Gastroesophageal sphincter (tissue), 4 donors: Measurements from ENCODE around the gene COLEC11. TPM values are rescaled to one million over a fixed set of nuclear protein-coding genes. Genes with fewer than 3 reads are reported as not detected.
"Not testable (repeated sequence)": the region's sequence is repeated elsewhere in the genome, so short reads cannot be mapped to it uniquely, and the experiment has no call there.

ENCODE experiments used
- ATAC-seq: fragments of 150-250 bp; one replicate; pipeline ENCODE4 v1.9.1; 2016; ENCODE audit warnings: mild to moderate bottlenecking, moderate library complexity
- H3K27ac ChIP-seq, 4 donors: fragments of 200-600 bp; sonication (generic) in 3 of 4; 1 replicate in 3 of 4; 2 replicates in 1 of 4; pipeline ENCODE4 v1.5.1; 2016 to 2019
- H3K27me3 ChIP-seq: fragments of 200-600 bp; sonication (generic); one replicate; pipeline ENCODE4 v1.5.1; 2019
- H3K36me3 ChIP-seq, 2 donors: fragments of 200-600 bp; sonication (generic); one replicate each; pipeline ENCODE4 v1.5.1; 2019; ENCODE audit warnings: control low read depth in 1 of 2
- H3K4me1 ChIP-seq, 3 donors: fragments of 200-600 bp; sonication (generic); 1 replicate in 2 of 3; 2 replicates in 1 of 3; pipeline ENCODE4 v1.5.1; 2016 to 2019; ENCODE audit warnings: control low read depth in 2 of 3
- H3K4me3 ChIP-seq, 2 donors: fragments of 200-600 bp; sonication (generic); one replicate each; pipeline ENCODE4 v1.5.1; 2019; ENCODE audit warnings: mild to moderate bottlenecking in 1 of 2, moderate library complexity in 1 of 2
- H3K9me3 ChIP-seq, 3 donors: fragments of 200-600 bp; sonication (generic); one replicate each; pipeline ENCODE4 v1.5.1; 2017 to 2019; ENCODE audit warnings: control low read depth in 2 of 3
- CTCF ChIP-seq, 4 experiments: fragments of 200-600 bp in 2 of 4; fragments of 450-650 bp in 2 of 4; sonication (generic) in 1 of 4; IDR thresholded peaks; one replicate each; pipeline ENCODE4 v1.5.1; 2017 to 2019; ENCODE audit warnings: antibody characterized with exemption in 4 of 4, mild to moderate bottlenecking in 2 of 4, moderate library complexity in 2 of 4
- EP300 ChIP-seq: sonication (generic); formaldehyde crosslinking; IDR thresholded peaks from one replicate; pipeline ENCODE4 v1.6.1; 2017; ENCODE audit warnings: antibody characterized with exemption, mild to moderate bottlenecking
- POLR2A ChIP-seq, 2 donors: fragments of 450-650 bp; IDR thresholded peaks; one replicate each; pipeline ENCODE4 v1.6.1; 2017; ENCODE audit warnings: antibody characterized with exemption in 2 of 2, mild to moderate bottlenecking in 2 of 2, moderate library complexity in 1 of 2
- POLR2AphosphoS5 ChIP-seq: sonication (generic); formaldehyde crosslinking; IDR thresholded peaks from one replicate; pipeline ENCODE4 v1.6.1; 2017; ENCODE audit warnings: antibody characterized with exemption
- WGBS, 2 donors: methylation state at CpG; one replicate each; pipeline ENCODE4 v1.1.5; 2018; ENCODE audit warnings: low coverage in 1 of 2; 5-methylcytosine and 5-hydroxymethylcytosine counted together
- total RNA-seq, 4 donors: library from RNA; depleted of rRNA; stranded (reverse); fragments of >200 nt; gene quantifications; one replicate each; pipeline ENCODE4 v1.1.0, GENCODE V29; 2016

Gene COLEC11
- total RNA-seq, 4 donors from 2014 or later = 0.57 to 5.0 (median 3.1) TPM

- WGBS, 2 donors = 80% methylated on average over 11 to 17 of the region's 19 CpGs
- no peak for ATAC-seq
- H3K4me3 ChIP-seq = no peak overlapping the region
- no peak for TF ChIP-seq POLR2A (IDR thresholded peaks at IDR 0.05)
- no peak for TF ChIP-seq CTCF (IDR thresholded peaks at IDR 0.05)
- no peak for TF ChIP-seq EP300
- no peak for TF ChIP-seq POLR2AphosphoS5
- H3K27me3 ChIP-seq = peaks cover 15% of the 10 kb centered on the region
- H3K9me3 ChIP-seq = peaks cover 0 to 7% (median 0%) of the 10 kb centered on the region in 3 donors
- no peak overlapping the region for H3K27ac ChIP-seq
- H3K36me3 ChIP-seq = no peaks in the 10 kb centered on the region
- no peaks in the 10 kb centered on the region for H3K4me1 ChIP-seq
These were observed 13.7 kb downstream of the COLEC11 start for GRCh38 chr2:3608373-3609278.

- not testable (repeated sequence) for H3K4me1 ChIP-seq, H3K27ac ChIP-seq, H3K4me3 ChIP-seq, H3K27me3 ChIP-seq, H3K36me3 ChIP-seq, ATAC-seq
- WGBS, 2 donors = 69% methylated on average over 1 of the region's 4 CpGs; no CpG with 5 or more reads in 1 of the 2 donors
- peaks cover 0 to 11% (median 0%) of the 10 kb centered on the region in 3 donors for H3K9me3 ChIP-seq
These were observed 14.4 kb downstream of the COLEC11 start for GRCh38 chr2:3609279-3609673.

GRCh38 chr2:3610415-3610814 lies 15.5 kb downstream of the COLEC11 start:
- Histone ChIP-seq H3K9me3 (peaks cover 0 to 17% (median 0%) of the 10 kb centered on the region in 3 donors), H3K27me3 (peaks cover 8% of the 10 kb centered on the region), H3K4me3 (no peak overlapping the region), H3K36me3 (no peaks in the 10 kb centered on the region), H3K4me1 (no peaks in the 10 kb centered on the region), H3K27ac (no peak overlapping the region)
- no peak for TF ChIP-seq EP300
- no peak for TF ChIP-seq POLR2AphosphoS5
- no peak for TF ChIP-seq CTCF (IDR thresholded peaks at IDR 0.05)
- TF ChIP-seq POLR2A (IDR thresholded peaks at IDR 0.05) = no peak
- no peak for ATAC-seq
- WGBS, 2 donors = 87 to 91% methylated on average over 6 to 8 of the region's 9 CpGs

GRCh38 chr2:3610881-3611505 lies 16.1 kb downstream of the COLEC11 start:
- peaks cover 0 to 17% (median 0%) of the 10 kb centered on the region in 3 donors for H3K9me3 ChIP-seq
- H3K27me3 ChIP-seq = peaks cover 8% of the 10 kb centered on the region
- 68 to 69% methylated on average over 6 to 23 of the region's 23 CpGs for WGBS, 2 donors
- H3K4me1 ChIP-seq = no peaks in the 10 kb centered on the region
- no peaks in the 10 kb centered on the region for H3K36me3 ChIP-seq
- no peak for ATAC-seq
- H3K27ac ChIP-seq = no peak overlapping the region
- H3K4me3 ChIP-seq = no peak overlapping the region
- no peak for TF ChIP-seq POLR2AphosphoS5
- TF ChIP-seq CTCF (IDR thresholded peaks at IDR 0.05) = no peak
- no peak for TF ChIP-seq POLR2A (IDR thresholded peaks at IDR 0.05)
- no peak for TF ChIP-seq EP300

- Histone ChIP-seq H3K27me3 (peaks cover 5% of the 10 kb centered on the region), H3K4me3 (no peak overlapping the region), H3K36me3 (no peaks in the 10 kb centered on the region), H3K9me3 (peaks cover 0 to 17% (median 0%) of the 10 kb centered on the region in 3 donors), H3K27ac (no peak overlapping the region), H3K4me1 (no peaks in the 10 kb centered on the region)
- ATAC-seq = no peak
- TF ChIP-seq POLR2AphosphoS5 (no peak), EP300 (no peak), CTCF (IDR thresholded peaks at IDR 0.05) (no peak), POLR2A (IDR thresholded peaks at IDR 0.05) (no peak)
- WGBS, 2 donors = 78 to 80% methylated on average over 4 of the region's 11 CpGs
These were observed 16.7 kb downstream of the COLEC11 start for GRCh38 chr2:3611589-3611988.
